HG03457 (cell line): ENCODE measurements around the gene B3GAT3.
"Not testable (repeated sequence)": the region's sequence is repeated elsewhere in the genome, so short reads cannot be mapped to it uniquely, and the experiment has no call there.

ENCODE experiments used
- ATAC-seq: cut with Tn5 transposase; IDR thresholded peaks from one replicate; pipeline ENCODE4 v1.9.1; 2021; ENCODE audit warnings: moderate number of reproducible peaks; ENCODE audit not compliant: unreplicated experiment

Gene B3GAT3

DNA sequence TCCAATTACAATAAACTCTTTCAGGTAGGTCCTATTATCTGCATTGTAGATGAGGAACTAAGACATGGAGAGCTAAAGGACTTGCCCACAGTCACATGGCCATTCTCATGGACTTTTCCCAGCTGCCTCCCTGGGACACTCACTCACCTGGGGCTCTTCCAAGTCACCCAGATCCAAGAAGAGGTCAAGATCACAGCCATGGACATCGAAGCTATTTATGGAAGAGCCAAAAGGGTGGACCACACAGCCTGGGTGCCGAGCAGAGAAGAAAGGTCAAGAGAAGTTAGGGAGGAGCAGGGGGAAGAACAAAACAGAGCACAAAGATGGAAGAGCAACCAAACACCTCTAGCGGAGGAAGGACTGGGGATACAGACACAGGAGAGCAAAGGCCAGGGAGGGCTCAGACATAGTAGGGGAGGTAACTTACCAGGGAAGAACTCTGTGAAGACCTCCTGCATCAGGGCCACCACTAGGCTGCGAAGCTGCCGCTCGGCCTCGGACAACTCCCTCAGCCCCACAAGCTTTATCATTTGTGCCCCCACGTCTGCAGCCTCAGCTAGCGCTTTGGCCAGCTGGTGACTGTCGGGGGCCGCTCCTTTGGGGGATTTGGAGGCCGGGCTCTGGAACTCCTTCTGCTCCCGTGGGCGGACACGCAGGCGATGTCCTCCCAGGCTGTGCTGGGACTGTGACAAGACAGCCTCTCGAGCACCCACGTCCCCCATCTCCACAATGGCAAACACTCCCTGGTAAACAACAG, 40.6 kb downstream of the B3GAT3 start:
- ATAC-seq = no peak

DNA sequence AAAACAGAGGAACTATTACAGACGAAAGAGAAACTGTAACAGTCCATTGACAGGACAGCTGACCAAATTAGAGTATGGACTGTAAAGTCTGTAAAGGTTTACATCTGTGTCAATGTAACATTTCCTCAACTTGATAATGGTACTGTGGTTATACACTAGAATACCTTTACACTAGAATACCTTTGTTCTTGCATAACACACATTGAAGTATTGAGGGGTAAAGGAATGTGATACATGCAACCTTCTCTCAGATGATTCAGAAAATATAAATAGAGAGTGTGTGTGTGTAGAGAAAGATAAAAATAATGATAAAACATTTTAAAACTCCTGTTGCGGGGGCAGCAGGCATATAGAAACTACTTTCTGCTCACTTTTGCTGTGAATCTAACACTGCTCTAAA, 42.5 kb downstream of the B3GAT3 start:
- ATAC-seq = no peak

GRCh38 chr11:62578541-62578940, 43.2 kb downstream of the B3GAT3 start:
- no peak for ATAC-seq

GRCh38 chr11:62577046-62577714, 44.6 kb downstream of the B3GAT3 start:
- ATAC-seq = no peak

DNA sequence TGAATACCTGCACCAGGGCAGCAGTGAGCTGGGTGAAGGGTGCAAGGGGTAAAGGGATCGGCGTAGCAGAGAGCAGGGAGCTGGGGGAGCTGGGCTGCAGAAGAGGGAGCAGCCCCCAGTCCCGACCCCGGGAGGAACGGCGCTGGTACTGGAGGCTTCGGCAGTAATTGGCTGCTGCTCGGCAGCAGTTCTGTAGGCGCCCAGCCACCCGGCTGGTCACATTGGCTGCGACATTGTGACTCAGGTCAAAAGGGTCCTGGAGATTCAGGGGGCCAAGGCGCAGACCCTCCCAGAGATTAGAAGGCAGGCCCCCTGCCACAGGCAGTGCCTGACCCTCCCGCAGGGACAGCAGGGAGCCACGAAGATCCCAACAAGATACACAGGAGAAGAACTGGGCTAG, 45.9 kb downstream of the B3GAT3 start:
- ATAC-seq = no peak

- ATAC-seq = no peak
Measured at GRCh38 chr11:62575156-62575555, 46.6 kb downstream of the B3GAT3 start.

DNA sequence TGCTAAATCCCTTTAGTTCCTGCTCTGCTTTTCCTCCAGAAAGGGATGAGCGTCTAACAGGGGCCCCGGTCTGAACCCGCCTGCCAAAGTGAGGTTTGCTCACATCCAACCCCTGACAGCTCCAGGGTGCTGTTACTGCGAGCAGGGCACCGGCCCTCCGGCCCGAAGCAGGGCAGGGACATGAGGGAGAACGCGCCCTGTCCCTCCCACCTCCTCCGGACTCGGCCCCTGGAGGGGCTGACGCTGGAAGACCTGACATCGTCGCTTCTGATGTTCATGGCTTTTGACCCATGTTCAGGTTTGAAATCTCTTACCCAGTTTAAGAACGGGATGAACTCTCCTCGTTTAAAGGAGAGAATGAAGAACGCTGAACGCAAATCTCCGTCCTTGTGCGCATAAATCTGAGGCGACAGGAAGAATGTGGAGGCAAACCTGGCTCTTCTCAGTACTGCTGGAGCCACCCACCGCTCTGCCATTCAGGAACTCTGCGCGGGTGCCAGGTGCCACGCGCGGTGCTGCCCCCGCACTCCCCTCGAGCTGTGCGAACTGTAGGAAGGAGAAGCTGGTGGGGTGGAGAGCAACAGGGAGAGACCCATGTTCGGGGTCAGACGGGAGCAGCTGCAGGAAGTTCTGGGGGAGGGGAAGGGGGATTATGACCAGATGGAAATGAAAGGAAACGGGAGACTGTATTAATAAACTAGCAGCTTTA, 47.3 kb downstream of the B3GAT3 start:
- no peak for ATAC-seq

DNA sequence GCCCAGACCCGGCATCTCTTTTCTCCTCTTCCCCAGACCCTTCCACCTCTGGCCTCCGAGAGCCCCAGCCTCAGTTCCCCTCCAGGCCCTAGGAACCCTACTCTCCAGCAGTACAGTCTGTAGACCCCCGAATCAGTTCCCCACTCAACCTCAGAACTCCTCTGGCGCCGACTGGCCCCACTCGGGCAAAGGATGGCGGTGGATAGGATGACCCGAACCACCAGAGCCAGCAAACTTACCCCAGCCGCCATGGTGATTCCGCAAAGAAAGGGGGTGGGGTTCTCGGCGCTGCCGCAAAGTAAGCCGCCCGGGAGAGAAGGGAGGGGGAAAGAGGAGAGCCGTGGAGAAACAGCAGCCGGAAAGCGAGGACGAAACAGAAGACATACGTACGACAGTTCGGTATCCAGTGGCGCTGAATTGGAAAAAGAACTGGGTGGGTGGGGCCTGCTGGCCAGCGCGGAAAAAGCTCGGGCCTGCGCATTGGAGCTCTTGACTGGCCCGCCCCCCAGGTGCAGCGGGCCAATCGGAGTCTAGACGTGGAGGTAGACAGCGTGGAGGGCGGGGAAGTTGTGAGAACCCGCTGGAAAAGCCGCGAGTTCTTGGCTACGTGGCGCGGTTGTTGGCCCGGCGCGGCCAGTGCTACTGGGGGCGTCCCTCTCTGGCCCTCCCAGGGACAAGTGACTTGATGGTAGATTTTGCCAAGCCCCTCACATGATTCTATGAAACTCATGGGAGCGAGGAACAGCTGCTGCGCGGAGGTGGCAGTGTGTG, 48.0 kb downstream of the B3GAT3 start, which contains the start of gene EEF1G:
Gene EEF1G (minus strand): TSS at position 300 of the 771 bp plus-strand sequence. CDS start 49 bp downstream, at position 251.
- ATAC-seq = peak; percentile 78

- peak; percentile 2 for ATAC-seq
Measured at GRCh38 chr11:62573006-62573591, 48.7 kb downstream of the B3GAT3 start.

GRCh38 chr11:62572431-62572830, 49.4 kb downstream of the B3GAT3 start:
- ATAC-seq = no peak

DNA sequence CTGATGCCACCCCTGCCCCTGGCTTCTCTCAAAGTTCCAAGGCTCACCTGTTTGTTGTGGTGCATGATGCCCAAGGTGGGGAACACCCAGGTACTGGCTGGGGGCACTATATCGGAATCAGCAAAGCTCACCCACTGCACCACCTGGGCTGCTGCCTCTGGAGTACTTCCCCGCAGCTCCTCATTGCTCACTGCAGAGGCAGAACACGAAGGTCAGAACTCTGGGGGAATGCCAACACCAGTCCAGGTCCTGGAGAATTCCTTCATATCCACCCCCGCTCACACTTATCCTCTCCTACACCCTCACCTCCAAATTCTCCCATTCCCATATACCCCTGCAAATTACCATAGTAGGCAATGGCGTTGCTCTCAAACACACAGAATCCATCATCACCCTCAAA, 50.3 kb downstream of the B3GAT3 start:
- not testable (repeated sequence) for ATAC-seq

GRCh38 chr11:62570903-62571302, 50.9 kb downstream of the B3GAT3 start:
- not testable (repeated sequence) for ATAC-seq

GRCh38 chr11:62569611-62570010, 52.2 kb downstream of the B3GAT3 start:
- no peak for ATAC-seq

DNA sequence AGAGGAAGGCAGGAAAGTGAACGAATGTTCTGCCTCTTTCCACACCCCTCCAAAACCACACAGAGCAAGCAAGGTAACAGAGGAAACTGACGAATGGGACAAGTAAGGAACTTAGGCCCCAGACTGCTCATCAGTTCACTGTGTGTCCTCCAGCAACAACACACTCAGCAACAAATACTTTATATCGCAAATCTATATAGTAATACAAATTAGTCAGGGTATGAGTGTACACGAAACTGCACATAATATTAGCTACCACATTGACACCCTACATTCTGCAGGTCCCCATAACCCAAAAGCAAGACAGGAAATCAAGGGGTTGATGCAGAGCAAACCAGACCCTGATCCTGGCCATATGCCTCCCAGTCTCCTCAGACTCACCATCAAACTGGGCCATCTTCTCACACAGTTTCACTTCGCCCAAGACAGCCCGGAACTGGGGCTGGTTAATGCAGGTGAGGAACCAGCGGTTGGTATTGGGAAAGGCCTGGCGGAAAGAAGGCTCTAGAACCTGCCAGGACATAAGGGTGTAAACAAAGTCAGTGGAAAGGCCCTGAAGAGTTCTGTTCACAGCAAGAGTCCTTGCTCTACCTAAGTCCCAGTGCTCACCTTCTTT, 54.7 kb downstream of the B3GAT3 start:
- no peak for ATAC-seq

DNA sequence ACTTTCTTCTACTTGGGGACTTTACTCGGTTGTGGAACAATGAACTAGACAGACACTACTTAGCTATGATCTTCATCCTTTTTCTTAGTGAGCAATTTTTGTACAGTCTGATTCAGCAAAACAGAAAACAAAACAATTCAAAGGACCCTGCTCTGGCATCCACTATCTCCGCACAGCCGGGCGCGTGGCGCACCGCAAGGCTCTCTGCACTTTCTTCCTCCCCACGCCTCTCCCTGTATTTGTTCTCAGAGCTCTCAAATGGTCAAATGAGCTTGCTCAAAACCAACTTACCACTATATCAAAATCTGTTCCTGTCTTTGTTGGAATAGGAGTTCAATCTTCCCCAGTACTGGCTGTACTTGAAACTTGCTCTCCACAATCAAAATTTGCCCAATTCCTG, 55.5 kb downstream of the B3GAT3 start:
- ATAC-seq = no peak
